Fibroblast of skin of back (primary cell): Measurements from ENCODE around the gene CDCP1.
"Not testable (repeated sequence)": the region's sequence is repeated elsewhere in the genome, so short reads cannot be mapped to it uniquely, and the experiment has no call there.

Source experiments
- DNase-seq: peaks from one replicate; pipeline ENCODE4 v3.0.0-alpha.2; 2013

Gene CDCP1

GRCh38 chr3:45081506-45082141 lies 64.6 kb downstream of the CDCP1 start:
- no peak for DNase-seq

DNA sequence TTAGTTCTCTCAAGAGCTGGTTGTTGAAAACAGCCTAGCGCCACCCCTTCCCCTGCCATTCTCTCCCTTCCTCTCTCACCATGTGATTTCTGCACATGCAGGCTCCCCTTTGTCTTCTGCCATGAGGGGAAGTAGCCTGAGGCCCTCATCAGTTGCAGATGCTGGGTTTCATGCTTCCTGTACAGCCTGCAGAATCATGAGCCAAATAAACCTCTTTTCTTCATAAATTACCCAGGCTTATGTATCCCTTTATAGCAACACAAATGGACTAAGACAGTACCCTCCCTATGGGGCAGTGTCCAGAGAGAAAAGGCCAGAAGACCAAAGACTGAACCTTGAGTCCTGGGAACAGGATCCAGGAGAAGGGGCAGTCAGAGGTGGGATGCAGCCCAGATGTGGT lies 65.4 kb downstream of the CDCP1 start:
- no peak for DNase-seq

DNA sequence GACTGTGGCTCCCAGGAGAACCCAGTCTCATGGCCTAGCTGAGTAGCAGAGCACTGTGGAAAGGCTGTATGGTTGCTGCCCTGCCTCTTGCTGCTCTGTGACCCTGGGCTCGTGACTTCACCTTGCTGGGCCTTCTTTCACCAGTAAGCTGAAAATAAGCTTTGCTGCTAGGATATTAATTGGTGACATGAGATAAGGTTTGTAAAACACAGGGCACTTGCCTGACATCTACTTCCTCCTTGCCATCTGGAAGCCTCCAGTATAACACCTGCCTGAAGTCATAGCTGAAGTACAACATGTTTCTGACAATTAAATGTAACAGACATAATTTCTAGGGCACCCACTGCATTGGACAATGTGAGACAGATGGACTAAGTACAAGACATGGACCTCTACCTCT lies 66.5 kb downstream of the CDCP1 start:
- no peak for DNase-seq

GRCh38 chr3:45078910-45079522 lies 67.2 kb downstream of the CDCP1 start:
- DNase-seq: no peak

GRCh38 chr3:45078256-45078655 lies 67.9 kb downstream of the CDCP1 start:
- not testable (repeated sequence) for DNase-seq

DNA sequence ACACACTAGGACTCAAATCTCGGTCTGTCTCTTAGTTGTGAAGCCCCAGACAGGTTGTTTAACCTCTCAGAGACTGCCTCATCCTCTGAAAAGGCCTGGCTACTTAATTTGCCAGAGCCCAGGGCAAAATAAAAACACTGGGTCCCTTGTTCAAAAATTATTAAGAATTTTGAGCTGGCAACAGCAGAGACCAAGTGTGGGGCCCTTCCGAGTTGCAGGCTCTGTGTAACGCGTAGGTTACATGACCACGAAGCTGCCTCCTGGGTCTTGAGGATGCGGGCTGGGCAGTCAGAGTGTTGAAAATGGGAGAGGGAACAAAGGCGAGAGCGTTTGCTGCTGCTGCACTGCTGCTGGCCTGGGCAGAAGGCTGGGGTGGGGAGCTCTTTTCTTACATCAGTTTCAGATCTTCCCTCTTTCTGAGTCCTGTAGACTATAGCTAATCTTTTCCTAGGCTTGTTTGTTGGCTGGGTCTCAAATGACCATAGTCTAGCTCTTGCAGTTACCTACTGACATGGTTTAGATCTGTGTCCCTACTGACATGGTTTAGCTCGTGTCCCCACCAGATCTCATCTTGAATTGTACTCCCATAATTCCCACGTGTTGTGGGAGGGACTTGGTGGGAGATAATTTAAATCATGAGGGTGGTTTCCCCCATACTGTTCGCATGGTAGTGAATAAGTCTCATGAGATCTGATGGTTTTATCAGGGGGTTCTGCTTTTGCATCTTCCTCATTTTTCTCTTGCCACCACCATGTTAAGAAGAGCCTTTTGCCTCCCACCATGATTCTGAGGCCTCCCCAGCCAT lies 70.2 kb downstream of the CDCP1 start:
- no peak for DNase-seq

DNA sequence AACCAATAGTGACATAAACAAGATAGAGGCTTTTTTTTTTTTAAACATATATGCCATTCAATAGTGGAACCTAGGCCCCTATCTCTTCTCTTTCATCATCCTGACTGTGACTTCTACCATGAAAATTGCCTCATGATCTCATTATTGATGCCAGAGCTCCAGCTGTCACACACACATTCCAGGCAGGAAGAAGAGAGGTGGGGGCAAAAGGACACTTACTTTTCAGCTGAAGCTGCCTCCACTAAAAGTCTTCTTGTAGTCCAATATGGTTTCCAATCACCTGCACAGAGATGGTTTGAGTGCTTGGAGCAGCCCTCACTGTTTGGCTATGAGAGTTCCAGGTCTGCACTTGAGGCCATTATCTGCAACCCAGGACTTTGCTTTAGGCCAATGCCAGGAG lies 75.1 kb downstream of the CDCP1 start:
- DNase-seq: no peak

GRCh38 chr3:45067941-45068340 lies 78.2 kb downstream of the CDCP1 start:
- DNase-seq: no peak

GRCh38 chr3:45067486-45067885 lies 78.7 kb downstream of the CDCP1 start:
- no peak for DNase-seq

DNA sequence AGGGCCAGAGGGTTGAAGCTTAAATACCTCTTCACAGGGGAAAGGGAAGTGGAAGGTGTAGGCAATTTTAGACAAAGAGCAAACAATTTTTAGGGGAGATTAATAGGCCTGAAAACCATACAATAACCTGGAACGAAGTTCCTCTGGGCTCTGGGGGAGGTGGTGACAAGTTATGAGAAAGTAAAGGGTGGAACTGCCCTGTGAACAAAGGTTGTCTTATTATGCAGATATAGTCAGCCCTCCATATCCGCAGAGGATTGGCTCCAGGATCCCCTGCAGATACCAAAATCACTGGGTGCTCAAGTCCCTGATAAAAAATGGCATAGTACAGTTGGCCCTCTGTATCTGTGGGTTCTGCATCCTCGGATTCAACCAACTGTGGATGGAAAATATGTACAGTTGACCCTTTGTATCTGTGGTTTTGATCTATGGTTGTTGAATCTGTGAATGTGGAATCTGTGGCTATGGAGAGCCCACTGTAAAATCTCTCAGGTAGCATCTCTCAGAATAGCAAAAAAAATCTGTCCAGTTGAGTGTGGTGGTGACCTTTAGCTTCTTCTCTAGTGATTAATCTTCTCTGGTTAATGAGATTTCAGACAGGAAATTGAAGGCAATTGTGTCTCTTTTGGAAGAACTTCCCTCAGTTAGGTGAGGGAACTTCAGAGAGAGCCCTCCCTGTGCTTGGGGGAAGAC lies 79.9 kb downstream of the CDCP1 start:
- no peak for DNase-seq

- DNase-seq: no peak
Observed at GRCh38 chr3:45065373-45065720, 80.8 kb downstream of the CDCP1 start.

- peak; percentile 61 for DNase-seq
Observed at GRCh38 chr3:45064512-45065372, 81.4 kb downstream of the CDCP1 start.

GRCh38 chr3:45062697-45063070 lies 83.5 kb downstream of the CDCP1 start:
- no peak for DNase-seq

DNA sequence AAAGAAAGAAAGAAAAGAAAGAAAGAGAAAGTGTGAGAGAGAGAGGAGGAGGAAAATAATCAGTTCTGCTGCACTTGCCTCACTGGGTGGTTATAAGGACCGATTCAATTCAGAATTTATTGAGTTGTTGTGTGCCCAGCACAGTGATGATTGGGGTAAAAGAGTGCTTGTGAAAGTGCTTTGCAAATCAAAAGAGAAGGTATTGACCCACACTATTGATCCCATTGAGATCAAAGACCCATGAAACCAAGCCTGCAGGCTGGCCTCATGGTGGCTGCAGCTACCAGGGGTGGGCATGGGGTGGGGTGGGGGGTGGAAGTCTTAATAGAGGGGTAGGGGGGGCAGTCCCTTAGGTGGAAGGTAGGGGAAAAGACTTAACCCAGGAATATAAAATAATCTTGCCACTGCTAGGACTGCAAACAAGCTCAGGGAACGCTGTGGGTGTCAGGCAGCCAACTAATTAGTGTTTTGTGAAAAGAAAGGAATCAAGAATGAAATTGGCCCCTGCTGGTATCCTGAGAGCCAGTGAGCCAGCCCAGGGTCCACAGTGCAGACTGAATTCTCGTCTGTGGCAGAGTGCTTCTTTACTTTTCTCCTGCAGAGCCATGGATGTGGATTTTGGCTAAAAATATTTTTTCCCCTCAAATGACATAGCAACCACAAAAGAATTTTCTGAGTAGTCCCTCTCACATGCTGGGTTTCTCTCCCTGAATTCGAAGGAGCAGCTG lies 85.8 kb downstream of the CDCP1 start:
- no peak for DNase-seq

DNA sequence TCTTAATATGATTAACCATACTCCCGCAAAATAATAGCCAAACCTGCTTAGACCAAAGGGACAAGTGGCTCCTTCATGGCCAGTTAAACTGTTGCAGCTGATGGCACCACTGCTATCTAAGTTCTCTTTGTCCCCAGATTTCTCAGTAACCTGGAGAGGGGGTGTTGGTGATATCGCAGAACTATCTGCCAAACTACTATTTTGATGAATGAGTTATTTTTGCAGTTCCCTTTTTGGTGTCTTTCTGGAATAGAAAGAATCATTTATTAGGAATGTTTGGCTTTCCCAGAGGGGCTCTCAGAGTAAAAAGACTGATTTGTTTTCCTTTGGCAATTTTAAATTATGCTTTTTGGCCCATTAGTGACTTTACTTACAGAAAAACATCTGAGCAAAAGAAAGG lies 87.0 kb downstream of the CDCP1 start:
- DNase-seq: no peak

DNA sequence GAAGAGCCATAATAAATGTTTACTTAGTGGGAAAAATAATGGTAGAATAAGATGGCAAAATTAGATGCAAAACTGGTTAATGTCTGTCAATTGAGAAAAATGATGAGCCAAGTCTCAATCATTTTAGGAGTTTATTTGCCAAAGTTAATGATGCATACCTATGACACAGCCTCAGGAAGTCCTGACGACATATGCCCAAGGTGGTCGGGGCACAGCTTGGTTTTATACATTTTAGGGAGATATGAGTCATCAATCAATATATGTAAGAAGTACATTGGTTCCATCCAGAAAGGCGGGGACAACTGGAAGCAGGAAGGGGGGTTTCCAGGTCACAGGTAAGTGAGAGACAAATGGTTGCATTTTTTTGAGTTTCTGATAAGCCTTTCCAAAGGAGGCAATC lies 88.6 kb downstream of the CDCP1 start:
- DNase-seq: no peak

- DNase-seq: no peak
Observed at GRCh38 chr3:45056608-45057301, 89.4 kb downstream of the CDCP1 start.

GRCh38 chr3:45055411-45056143 lies 90.6 kb downstream of the CDCP1 start:
- DNase-seq: peak; percentile 78

- DNase-seq: peak; percentile 72
Observed at GRCh38 chr3:45055032-45055410, 91.2 kb downstream of the CDCP1 start.

GRCh38 chr3:45054196-45054857 lies 91.9 kb downstream of the CDCP1 start:
- no peak for DNase-seq
